ENCODE results near the gene C1orf21. TPM values are rescaled to one million over a fixed set of nuclear protein-coding genes. Genes with fewer than 3 reads are reported as not detected.

C1orf21 gene
- total and polyA plus RNA-seq, 12 donors, result 20.6 to 76.7 (median 67.5) TPM

DNA sequence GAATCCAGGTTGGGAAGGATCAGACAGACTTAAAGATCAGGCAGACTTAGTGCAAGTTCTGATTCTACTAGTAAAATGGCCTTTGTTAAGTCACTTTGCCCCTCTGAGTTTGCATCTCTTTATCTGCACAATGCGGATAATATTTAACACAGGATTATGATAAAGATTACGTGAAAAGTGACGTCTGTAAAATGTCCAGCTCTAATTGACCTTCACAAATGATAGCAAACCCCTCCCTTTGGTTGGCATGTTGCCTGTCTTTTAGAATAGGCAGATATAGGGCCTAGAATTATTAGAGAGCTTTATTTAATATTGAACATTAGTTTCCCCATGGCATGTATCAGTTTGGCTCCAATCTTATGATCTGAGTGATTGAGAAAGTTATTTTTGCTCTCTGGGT is 55.4 kb downstream of the C1orf21 start:
- intact Hi-C loops (cut with DNase I), result loop anchor here in 1 of 10 donors (5.0 kb wide), 1 partner anchor 55 kb away; the partner anchor contains the start of gene C1orf21
- Histone ChIP-seq H3K4me3 (no peak overlapping the region), H3K27me3 (no peaks in the 10 kb centered on the region), H3K27ac (no peak overlapping the region), H3K36me3 (no peaks in the 10 kb centered on the region), H3K4me1 (peaks cover 7 to 62% (median 34%) of the 10 kb centered on the region in 9 donors), H3K9me3 (no peaks in the 10 kb centered on the region)
- ATAC-seq, result no peak
- TF ChIP-seq CTCF (IDR thresholded peaks at IDR 0.05), result no peak
- no peak for DNase-seq
- 49 to 51% methylated on average over 3 of the region's 3 CpGs for WGBS, 2 donors

- H3K36me3 ChIP-seq, result no peaks in the 10 kb centered on the region
- H3K9me3 ChIP-seq, result no peaks in the 10 kb centered on the region
- peaks cover 7 to 58% (median 34%) of the 10 kb centered on the region in 9 donors for H3K4me1 ChIP-seq
- 58 to 69% methylated on average over 3 of the region's 3 CpGs for WGBS, 2 donors
- ATAC-seq (no peak), DNase-seq (no peak)
- H3K27ac ChIP-seq, result peak overlapping the region in 1 of 10 donors; percentile 26
- intact Hi-C loops (cut with DNase I), result loop anchor here in 1 of 10 donors (5.0 kb wide), 1 partner anchor 56 kb away; the partner anchor contains the start of gene C1orf21
- TF ChIP-seq CTCF (IDR thresholded peaks at IDR 0.05), result no peak
- H3K27me3 ChIP-seq, result no peaks in the 10 kb centered on the region
- no peak overlapping the region for H3K4me3 ChIP-seq
Observed at GRCh38 chr1:184443201-184443600, 56.4 kb downstream of the C1orf21 start.

- intact Hi-C loops (cut with DNase I), result loop anchor here in 1 of 10 donors (5.0 kb wide), 1 partner anchor 56 kb away; the partner anchor contains the start of gene C1orf21
- WGBS, 2 donors, result 91 to 100% methylated on average over 1 of the region's 1 CpG
- Histone ChIP-seq H3K4me3 (no peak overlapping the region), H3K27ac (peak overlapping the region in 1 of 10 donors; percentile 26), H3K27me3 (no peaks in the 10 kb centered on the region), H3K36me3 (no peaks in the 10 kb centered on the region), H3K4me1 (peaks cover 7 to 55% (median 34%) of the 10 kb centered on the region in 9 donors), H3K9me3 (no peaks in the 10 kb centered on the region)
- DNase-seq, result no peak
- peak in 6 of 8 donors; percentile 16 to 58 (median 36) for ATAC-seq
- TF ChIP-seq CTCF (IDR thresholded peaks at IDR 0.05), result no peak
Observed at GRCh38 chr1:184443624-184444023, 56.8 kb downstream of the C1orf21 start.

DNA sequence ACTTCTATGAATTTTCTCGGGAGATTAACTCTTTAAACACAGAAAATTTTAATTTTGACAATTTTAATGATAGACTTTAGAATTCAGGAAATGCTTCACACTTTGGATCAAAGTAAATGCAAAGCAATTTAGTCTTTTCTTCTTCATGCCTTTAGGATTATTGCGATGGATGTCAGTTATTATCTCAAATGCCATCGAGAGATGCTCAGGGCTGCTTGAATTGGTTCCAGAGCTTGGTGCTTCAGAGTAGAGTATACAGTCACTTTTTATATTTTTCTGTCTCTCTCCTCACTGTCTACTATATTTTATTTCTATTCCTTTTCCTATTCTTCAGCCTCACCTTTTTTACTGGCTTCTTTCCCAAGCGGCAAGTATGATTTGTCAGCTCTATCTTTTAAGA is 59.2 kb downstream of the C1orf21 start:
- no peaks in the 10 kb centered on the region for H3K27me3 ChIP-seq
- no peaks in the 10 kb centered on the region for H3K9me3 ChIP-seq
- no peaks in the 10 kb centered on the region for H3K36me3 ChIP-seq
- 90 to 96% methylated on average over 4 of the region's 4 CpGs for WGBS, 2 donors
- intact Hi-C loops (cut with DNase I), result no loop called here
- no peak for DNase-seq
- H3K4me1 ChIP-seq, result peaks cover 7 to 56% (median 35%) of the 10 kb centered on the region in 9 donors
- H3K27ac ChIP-seq, result no peak overlapping the region
- no peak for TF ChIP-seq CTCF (IDR thresholded peaks at IDR 0.05)
- no peak for ATAC-seq
- no peak overlapping the region for H3K4me3 ChIP-seq

Measured in heart right ventricle (tissue), 16 donors.